Caco-2 (cell line): Measurements from ENCODE around the gene LRRFIP1. TPM values are rescaled to one million over a fixed set of nuclear protein-coding genes. Genes with fewer than 3 reads are reported as not detected.
"Not testable (repeated sequence)": the region's sequence is repeated elsewhere in the genome, so short reads cannot be mapped to it uniquely, and the experiment has no call there.

Experiments
- BruUV-seq: library from RNA; stranded (reverse); fragments of 400-500 nt; replicated peaks from 2 replicates; lab custom pipeline; 2021; lab: Mats Ljungman, UMichigan
- CTCF ChIA-PET: fragments of 300-600 bp; sonication (Branson Sonifier 250); formaldehyde crosslinking; loops from one replicate; lab custom pipeline; 2022; ENCODE audit warnings: antibody characterized with exemption; lab: Charles Lee
- POLR2A ChIA-PET: fragments of 300-600 bp; sonication (Branson Sonifier 250); formaldehyde crosslinking; loops from one replicate; lab custom pipeline; 2022; ENCODE audit warnings: antibody characterized with exemption; lab: Charles Lee
- DNase-seq, 2 experiments: peaks; one replicate each; pipeline versions ENCODE4 v3.0.0 to v3.0.0-alpha.2; 2020 to 2022
- H3K27me3 ChIP-seq: replicated peaks from 2 replicates; pipeline ENCODE4 v1.6.0; 2011; ENCODE audit warnings: low read length; ENCODE audit not compliant: control insufficient read depth, insufficient read depth
- H3K36me3 ChIP-seq: 2 replicates; pipeline ENCODE4 v1.5.1; 2011; ENCODE audit warnings: low read length; ENCODE audit not compliant: control insufficient read depth, insufficient read depth
- H3K4me1 ChIP-seq: fragments of 250-450 bp; sonication (Bioruptor Pico); 2 replicates; pipeline ENCODE4 v1.5.1; 2020; ENCODE audit warnings: mild to moderate bottlenecking
- H3K4me3 ChIP-seq: 2 replicates; pipeline ENCODE4 v1.5.1; 2011; ENCODE audit warnings: low read depth, mild to moderate bottlenecking, control low read depth, low read length
- H3K9me3 ChIP-seq: fragments of 250-450 bp; sonication (Bioruptor Pico); 2 replicates; pipeline ENCODE4 v1.5.1; 2020; ENCODE audit warnings: mild to moderate bottlenecking, moderate library complexity
- H3K27ac Mint-ChIP-seq: one replicate; pipeline ENCODE4 v1.8.0; 2022; ENCODE audit warnings: mixed read lengths; ENCODE audit not compliant: unreplicated experiment
- H3K27me3 Mint-ChIP-seq: one replicate; pipeline ENCODE4 v1.8.0; 2022; ENCODE audit warnings: mixed read lengths; ENCODE audit not compliant: insufficient read depth, unreplicated experiment
- H3K36me3 Mint-ChIP-seq: one replicate; pipeline ENCODE4 v1.8.0; 2022; ENCODE audit warnings: mild to moderate bottlenecking, mixed read lengths; ENCODE audit not compliant: insufficient read depth, unreplicated experiment
- H3K4me1 Mint-ChIP-seq: one replicate; pipeline ENCODE4 v1.8.0; 2022; ENCODE audit warnings: low read depth, mixed read lengths; ENCODE audit not compliant: unreplicated experiment
- H3K4me3 Mint-ChIP-seq: one replicate; pipeline ENCODE4 v1.8.0; 2022; ENCODE audit warnings: mild to moderate bottlenecking, moderate library complexity, mixed read lengths; ENCODE audit not compliant: unreplicated experiment
- H3K9me3 Mint-ChIP-seq: one replicate; pipeline ENCODE4 v1.8.0; 2022; ENCODE audit warnings: mixed read lengths; ENCODE audit not compliant: unreplicated experiment
- CTCF ChIP-seq, 2 experiments: fragments of 200-600 bp in 1 of 2; IDR thresholded peaks; 1 replicate in 1 of 2; 2 replicates in 1 of 2; pipeline versions ENCODE4 v1.5.1 to v1.8.0; 2011 to 2022; ENCODE audit warnings: antibody characterized with exemption in 1 of 2, control low read depth in 1 of 2, inconsistent platforms in 1 of 2, low read depth in 1 of 2, low read length in 1 of 2, mild to moderate bottlenecking in 1 of 2, moderate library complexity in 1 of 2; ENCODE audit not compliant: insufficient read depth in 1 of 2, severe bottlenecking in 1 of 2, unreplicated experiment in 1 of 2
- intact Hi-C: fragments of 100-400 bp; cut with micrococcal nuclease; formaldehyde crosslinking; loops from one replicate; pipeline ENCODE4 v1.10.0; 2022; ENCODE audit not compliant: unreplicated experiment
- total RNA-seq: library from RNA; stranded (reverse); gene quantifications from 2 replicates; pipeline ENCODE4 v1.2.3, GENCODE V29; 2022

The LRRFIP1 gene
- total RNA-seq, 1 experiment from 2014 or later: 37.1 TPM

DNA sequence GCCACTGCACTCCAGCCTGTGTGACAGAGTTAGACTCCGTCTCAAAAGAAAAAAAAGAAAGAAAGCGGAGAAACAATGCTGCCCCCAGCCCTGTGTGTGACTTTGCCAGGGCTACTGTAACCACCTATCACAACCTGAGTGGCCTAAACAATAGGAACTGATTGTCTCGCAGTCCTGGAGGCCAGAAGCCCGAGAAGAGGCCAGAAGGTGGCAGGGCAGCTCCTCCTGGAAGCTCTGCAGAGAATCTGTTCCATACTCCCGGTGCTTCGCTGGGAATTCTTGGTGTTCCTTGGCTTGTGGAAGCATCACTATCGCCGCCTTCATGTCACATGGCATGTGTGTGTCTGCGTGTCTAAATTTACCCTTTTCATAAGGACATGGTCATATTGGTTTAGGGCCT is 22.4 kb upstream of the LRRFIP1 start:
- Mint-ChIP-seq H3K4me1 (peaks cover 20% of the 10 kb centered on the region), H3K9me3 (no peaks in the 10 kb centered on the region), H3K27ac (no peak overlapping the region), H3K4me3 (no peak overlapping the region), H3K36me3 (no peaks in the 10 kb centered on the region), H3K27me3 (no peaks in the 10 kb centered on the region)
- Histone ChIP-seq H3K27me3 (no peaks in the 10 kb centered on the region), H3K9me3 (no peaks in the 10 kb centered on the region), H3K36me3 (no peaks in the 10 kb centered on the region), H3K4me3 (no peak overlapping the region), H3K4me1 (peaks cover 37% of the 10 kb centered on the region)
- peak in 1 of 2 experiments; percentile 19 for TF ChIP-seq CTCF (IDR thresholded peaks at IDR 0.05; ENCODE audit: insufficient read depth in 1 of 2, low read depth in 1 of 2, low read length in 1 of 2, severe bottlenecking in 1 of 2, unreplicated experiment in 1 of 2)
- ChIA-PET CTCF (interaction anchor here (1.4 kb wide), 1 partner anchor 170 kb away, joined by 4 read pairs; no protein-coding TSS in a partner anchor), POLR2A (interaction anchor here (0.6 kb wide), 1 partner anchor 77 kb away, joined by 3 read pairs; no protein-coding TSS in a partner anchor)
- DNase-seq: peak in 1 of 2 experiments; percentile 38
- BruUV-seq: no TSS peak
- intact Hi-C loops: loop anchor here (1.0 kb wide), 1 partner anchor 140 kb away; no protein-coding TSS in a partner anchor

DNA sequence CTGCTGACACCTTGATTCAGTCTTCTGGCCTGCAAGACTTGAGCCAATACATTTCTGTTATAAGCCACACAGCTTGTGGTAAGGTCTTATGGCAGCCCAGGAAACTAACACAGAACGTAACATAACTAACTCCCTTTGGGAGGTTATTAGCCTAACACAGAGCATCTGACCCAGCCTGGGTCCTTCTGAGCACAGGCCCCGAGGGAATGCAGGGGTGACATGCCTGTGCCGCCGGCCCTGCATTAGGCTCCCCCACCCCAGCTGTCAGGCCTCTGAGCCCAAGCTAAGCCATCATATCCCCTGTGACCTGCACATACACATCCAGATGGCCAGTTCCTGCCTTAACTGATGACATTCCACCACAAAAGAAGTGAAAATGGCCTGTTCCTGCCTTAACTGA is 20.9 kb upstream of the LRRFIP1 start:
- H3K9me3 Mint-ChIP-seq, DNase-seq, H3K36me3 ChIP-seq, BruUV-seq, CTCF ChIA-PET, H3K4me3 ChIP-seq, H3K9me3 ChIP-seq, H3K27ac Mint-ChIP-seq, intact Hi-C loops, H3K27me3 Mint-ChIP-seq, H3K36me3 Mint-ChIP-seq, H3K4me3 Mint-ChIP-seq, POLR2A ChIA-PET, H3K27me3 ChIP-seq: not testable (repeated sequence)
- H3K4me1 Mint-ChIP-seq: peaks cover 27% of the 10 kb centered on the region
- peaks cover 21% of the 10 kb centered on the region for H3K4me1 ChIP-seq

DNA sequence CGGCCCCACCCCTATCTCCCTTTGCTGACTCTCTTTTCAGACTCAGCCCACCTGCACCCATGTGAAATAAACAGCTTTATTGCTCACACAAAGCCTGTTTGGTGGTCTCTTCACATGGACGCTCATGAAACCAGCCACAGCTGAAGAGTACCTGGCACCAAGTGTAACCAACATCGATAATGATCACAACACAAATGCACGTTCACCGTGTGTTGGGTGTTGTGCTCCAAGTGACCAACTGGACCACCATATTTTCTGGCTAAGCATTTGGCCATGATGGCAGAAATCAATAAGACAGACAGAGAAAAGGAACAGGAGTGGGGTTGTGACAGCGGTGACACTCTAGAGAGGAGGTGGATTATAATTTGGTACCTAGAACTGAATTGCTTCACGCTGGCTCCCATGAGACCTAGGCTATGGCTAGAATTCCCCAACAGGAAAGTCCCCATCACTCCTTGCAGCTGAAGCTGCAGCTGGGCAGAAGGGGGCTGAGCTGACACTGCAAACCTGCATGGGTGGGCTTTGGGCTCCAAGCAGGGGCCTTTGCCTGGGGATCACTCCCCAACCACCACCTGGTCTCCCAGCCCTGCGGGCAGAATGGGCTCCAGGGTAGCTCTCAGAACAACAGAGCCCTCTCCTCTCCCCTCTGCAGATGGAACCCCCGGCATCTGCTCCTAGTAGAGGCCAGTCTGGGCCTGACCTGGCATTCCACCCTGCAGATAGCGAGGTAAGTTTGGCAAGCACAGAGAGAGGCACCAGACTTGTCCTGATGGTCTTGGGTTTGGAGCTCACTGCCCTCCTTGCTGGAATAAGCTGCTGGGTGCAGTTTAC is 14.6 kb upstream of the LRRFIP1 start:
- BruUV-seq: no TSS peak
- Histone ChIP-seq H3K9me3 (no peaks in the 10 kb centered on the region), H3K4me1 (peaks cover 34% of the 10 kb centered on the region), H3K36me3 (no peaks in the 10 kb centered on the region), H3K4me3 (no peak overlapping the region), H3K27me3 (no peaks in the 10 kb centered on the region)
- ChIA-PET CTCF (interaction anchor here (1.7 kb wide), 1 partner anchor 11 kb away, joined by 4 read pairs; no protein-coding TSS in a partner anchor), POLR2A (interaction anchor here (0.6 kb wide), 1 partner anchor 81 kb away, joined by 3 read pairs; no protein-coding TSS in a partner anchor)
- H3K4me1 Mint-ChIP-seq: peaks cover 42% of the 10 kb centered on the region
- no peaks in the 10 kb centered on the region for H3K27me3 Mint-ChIP-seq
- no peak for DNase-seq
- H3K4me3 Mint-ChIP-seq: no peak overlapping the region
- peak overlapping the region; percentile 86 for H3K27ac Mint-ChIP-seq
- H3K9me3 Mint-ChIP-seq: no peaks in the 10 kb centered on the region
- intact Hi-C loops: loop anchor here (5.0 kb wide), 1 partner anchor 50 kb away; no protein-coding TSS in a partner anchor
- peaks cover 4% of the 10 kb centered on the region for H3K36me3 Mint-ChIP-seq
- no peak for TF ChIP-seq CTCF (IDR thresholded peaks at IDR 0.05; ENCODE audit: insufficient read depth in 1 of 2, low read depth in 1 of 2, low read length in 1 of 2, severe bottlenecking in 1 of 2, unreplicated experiment in 1 of 2)
